ENCODE measurements around the gene MGAT4B.

The MGAT4B gene

GRCh38 chr5:179805529-179806249, 977 bp downstream of the MGAT4B start:
- peak; percentile 67 for DNase-seq

- no peak for DNase-seq
Measured at GRCh38 chr5:179805070-179805528, 1.6 kb downstream of the MGAT4B start.

GRCh38 chr5:179804555-179804947, 2.1 kb downstream of the MGAT4B start:
- peak; percentile 19 for DNase-seq

GRCh38 chr5:179803651-179804554, 2.8 kb downstream of the MGAT4B start:
- no peak for DNase-seq

GRCh38 chr5:179802950-179803562, 3.6 kb downstream of the MGAT4B start:
- DNase-seq = no peak

GRCh38 chr5:179802207-179802883, 4.3 kb downstream of the MGAT4B start:
- no peak for DNase-seq

GRCh38 chr5:179801304-179802206, 5.1 kb downstream of the MGAT4B start:
- DNase-seq = peak; percentile 81

GRCh38 chr5:179800696-179801201, 5.9 kb downstream of the MGAT4B start:
- no peak for DNase-seq

GRCh38 chr5:179800071-179800695, 6.5 kb downstream of the MGAT4B start:
- no peak for DNase-seq

- DNase-seq = no peak
Measured at GRCh38 chr5:179799644-179799973, 7.1 kb downstream of the MGAT4B start.

- DNase-seq = no peak
Measured at GRCh38 chr5:179798771-179799643, 7.7 kb downstream of the MGAT4B start.

GRCh38 chr5:179798144-179798770, 8.4 kb downstream of the MGAT4B start:
- no peak for DNase-seq

GRCh38 chr5:179797741-179798140, 8.9 kb downstream of the MGAT4B start:
- no peak for DNase-seq

GRCh38 chr5:179796877-179797608, 9.6 kb downstream of the MGAT4B start:
- no peak for DNase-seq

GRCh38 chr5:179795863-179796833, 10.5 kb downstream of the MGAT4B start:
- DNase-seq = peak; percentile 84

GRCh38 chr5:179795049-179795862, 11.4 kb downstream of the MGAT4B start:
- DNase-seq = peak; percentile 50

- DNase-seq = peak; percentile 23
Measured at GRCh38 chr5:179794575-179794974, 12.1 kb downstream of the MGAT4B start.
